Measurements from ENCODE around the gene WDR77. TPM values are rescaled to one million over a fixed set of nuclear protein-coding genes. Genes with fewer than 3 reads are reported as not detected.

Gene WDR77
- total and polyA plus RNA-seq, 2 of the 13 experiments (the other 11 are each of a cell fraction or from before 2014, with no cell fraction given), result 90.6 to 108 TPM

DNA sequence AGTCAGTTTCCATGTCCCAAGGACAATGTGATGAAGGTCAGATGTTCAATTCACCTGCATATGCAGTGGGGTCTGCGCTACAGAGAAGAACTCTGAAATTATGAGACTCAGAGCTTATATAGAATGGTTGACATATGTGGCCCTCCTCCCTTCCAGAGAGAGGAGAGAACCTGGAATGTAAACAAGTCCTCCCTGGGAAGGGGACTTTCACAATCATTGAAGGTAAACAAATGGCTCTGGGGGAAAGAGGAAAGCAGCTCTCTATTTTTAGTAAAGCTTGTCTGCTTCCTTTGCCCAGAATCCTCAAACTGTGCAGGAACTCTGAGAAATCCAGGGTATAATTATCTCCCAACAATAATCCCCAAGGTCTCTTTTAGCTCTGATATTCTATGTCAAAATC is 31.3 kb downstream of the WDR77 start (continued):
- TF ChIP-seq NBN (conservative IDR thresholded peaks at IDR 0.05) (no peak), ZNF589 (CRISPR knock-in tag; conservative IDR thresholded peaks at IDR 0.05) (no peak), ZSCAN12 (CRISPR knock-in tag; IDR thresholded peaks at IDR 0.05) (no peak), CEBPG (CRISPR knock-in tag; IDR thresholded peaks at IDR 0.05) (peak; percentile 90), SMAD3 (CRISPR knock-in tag; IDR thresholded peaks at IDR 0.05) (no peak), HNRNPUL1 (IDR thresholded peaks at IDR 0.05; ENCODE audit: low read depth, low read length) (no peak), ZNF75D (CRISPR knock-in tag; IDR thresholded peaks at IDR 0.05; ENCODE audit: borderline replicate concordance) (no peak), ZNF615 (CRISPR knock-in tag; IDR thresholded peaks at IDR 0.05; ENCODE audit: borderline replicate concordance) (no peak), RFXAP (CRISPR knock-in tag; IDR thresholded peaks at IDR 0.05; ENCODE audit: borderline replicate concordance) (no peak), CCAR2 (optimal IDR thresholded peaks at IDR 0.05; ENCODE audit: low read depth, low read length) (peak; percentile 45), RBAK (CRISPR knock-in tag; IDR thresholded peaks at IDR 0.05) (no peak), SNRNP70 (IDR thresholded peaks at IDR 0.05; ENCODE audit: low read depth, low read length) (no peak), U2AF2 (IDR thresholded peaks at IDR 0.05; ENCODE audit: low read depth, low read length) (no peak), ZNF614 (CRISPR knock-in tag; IDR thresholded peaks at IDR 0.05; ENCODE audit: borderline replicate concordance) (no peak), KAT8 (CRISPR knock-in tag; IDR thresholded peaks at IDR 0.05) (peak; percentile 71; the same call in 1 of the 2 replicates), ATF7 (IDR thresholded peaks at IDR 0.05) (no peak), ATF7 (CRISPR knock-in tag; IDR thresholded peaks at IDR 0.05) (no peak), ZNF142 (CRISPR knock-in tag; IDR thresholded peaks at IDR 0.05) (no peak), ZSCAN22 (CRISPR knock-in tag; IDR thresholded peaks at IDR 0.05) (no peak), BCL6 (CRISPR knock-in tag; IDR thresholded peaks at IDR 0.05) (peak; percentile 92), BCL3 (CRISPR knock-in tag; IDR thresholded peaks at IDR 0.05) (no peak), ZNF790 (CRISPR knock-in tag; IDR thresholded peaks at IDR 0.05; ENCODE audit: borderline replicate concordance) (no peak), ZNF138 (CRISPR knock-in tag; IDR thresholded peaks at IDR 0.05; ENCODE audit: low read depth) (no peak), AGO1 (IDR thresholded peaks at IDR 0.05; ENCODE audit: low read depth, low read length, poor library complexity, severe bottlenecking) (no peak), TBL1XR1 (IDR thresholded peaks at IDR 0.05; ENCODE audit: borderline replicate concordance, low read length, partially characterized antibody) (peak; percentile 50)
- TF ChIP-seq, protein P1, sequence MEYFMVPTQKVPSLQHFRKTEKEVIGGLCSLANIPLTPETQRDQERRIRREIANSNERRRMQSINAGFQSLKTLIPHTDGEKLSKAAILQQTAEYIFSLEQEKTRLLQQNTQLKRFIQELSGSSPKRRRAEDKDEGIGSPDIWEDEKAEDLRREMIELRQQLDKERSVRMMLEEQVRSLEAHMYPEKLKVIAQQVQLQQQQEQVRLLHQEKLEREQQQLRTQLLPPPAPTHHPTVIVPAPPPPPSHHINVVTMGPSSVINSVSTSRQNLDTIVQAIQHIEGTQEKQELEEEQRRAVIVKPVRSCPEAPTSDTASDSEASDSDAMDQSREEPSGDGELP (IDR thresholded peaks at IDR 0.05; ENCODE audit: borderline replicate concordance, low read depth), result peak; percentile 60; the same call in 1 of the 2 replicates

Data from HepG2 (cell line).